ENCODE results near the gene CDADC1. TPM values are rescaled to one million over a fixed set of nuclear protein-coding genes. Genes with fewer than 3 reads are reported as not detected.
A peak's percentile ranks its signal among the peaks of the same experiment; 100 is the strongest.

Gene CDADC1
- total RNA-seq, 1 experiment from 2014 or later = 4.0 TPM

DNA sequence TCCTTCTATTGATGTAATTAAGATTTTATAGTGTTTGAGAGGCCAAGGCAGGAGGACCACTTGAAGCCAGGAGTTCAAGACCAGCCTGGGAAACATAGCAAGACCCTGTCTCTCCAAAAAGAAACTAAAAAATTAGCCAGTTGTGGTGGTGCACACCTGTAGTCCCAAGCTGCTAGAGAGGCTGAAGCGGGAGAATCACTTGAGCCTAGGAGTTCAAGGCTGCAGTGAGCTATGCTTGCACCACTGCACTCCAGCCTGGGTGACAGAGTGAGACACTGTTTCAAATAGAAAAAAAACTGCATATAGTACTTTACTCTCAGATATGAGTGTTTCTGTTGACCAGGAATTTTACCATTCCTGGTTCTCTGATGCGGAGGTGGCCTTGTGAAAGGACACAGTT is 48.9 kb downstream of the CDADC1 start:
- H3K36me3 Mint-ChIP-seq = no peaks in the 10 kb centered on the region
- no peak overlapping the region for H3K27ac Mint-ChIP-seq
- H3K9me3 Mint-ChIP-seq = peaks cover 5% of the 10 kb centered on the region
- TF ChIP-seq CBFB (CRISPR knock-in tag; IDR thresholded peaks at IDR 0.05; ENCODE audit: low read depth) = no peak
- TF ChIP-seq, protein P1, sequence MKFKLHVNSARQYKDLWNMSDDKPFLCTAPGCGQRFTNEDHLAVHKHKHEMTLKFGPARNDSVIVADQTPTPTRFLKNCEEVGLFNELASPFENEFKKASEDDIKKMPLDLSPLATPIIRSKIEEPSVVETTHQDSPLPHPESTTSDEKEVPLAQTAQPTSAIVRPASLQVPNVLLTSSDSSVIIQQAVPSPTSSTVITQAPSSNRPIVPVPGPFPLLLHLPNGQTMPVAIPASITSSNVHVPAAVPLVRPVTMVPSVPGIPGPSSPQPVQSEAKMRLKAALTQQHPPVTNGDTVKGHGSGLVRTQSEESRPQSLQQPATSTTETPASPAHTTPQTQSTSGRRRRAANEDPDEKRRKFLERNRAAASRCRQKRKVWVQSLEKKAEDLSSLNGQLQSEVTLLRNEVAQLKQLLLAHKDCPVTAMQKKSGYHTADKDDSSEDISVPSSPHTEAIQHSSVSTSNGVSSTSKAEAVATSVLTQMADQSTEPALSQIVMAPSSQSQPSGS (CRISPR knock-in tag; IDR thresholded peaks at IDR 0.05; ENCODE audit: borderline replicate concordance, low read depth) = no peak
- POLR2A ChIA-PET = no interaction called here
- H3K4me3 Mint-ChIP-seq = no peak overlapping the region
- ATAC-seq = no peak
- H3K27me3 Mint-ChIP-seq (ENCODE audit: low read depth) = no peaks in the 10 kb centered on the region
- DNase-seq (ENCODE audit: low spot score) = no peak
- CTCF ChIA-PET = no interaction called here
- H3K4me1 Mint-ChIP-seq = peaks cover 23% of the 10 kb centered on the region

DNA sequence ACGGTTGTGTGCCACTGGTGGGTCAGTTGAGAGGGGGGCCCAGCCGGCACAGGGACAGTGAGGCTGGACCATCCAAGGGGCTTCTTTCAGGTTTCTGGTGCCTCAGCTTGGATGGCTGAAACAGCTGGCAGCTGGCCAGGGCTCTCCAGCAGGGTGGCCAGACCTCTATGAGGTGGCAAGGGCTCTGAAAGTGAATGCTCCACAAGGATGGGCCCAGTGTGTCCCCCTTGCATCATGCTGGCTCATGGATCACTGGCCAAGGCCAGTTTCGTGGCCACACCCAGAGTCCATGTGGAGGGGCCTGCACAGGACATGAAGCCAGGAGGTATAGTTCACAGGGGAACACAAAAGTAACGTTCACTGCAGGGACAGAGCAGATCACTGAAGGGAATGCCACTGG is 49.6 kb downstream of the CDADC1 start:
- CTCF ChIA-PET = no interaction called here
- ATAC-seq (no peak), DNase-seq (ENCODE audit: low spot score) (no peak)
- Mint-ChIP-seq H3K36me3 (no peaks in the 10 kb centered on the region), H3K27me3 (ENCODE audit: low read depth) (no peaks in the 10 kb centered on the region), H3K4me3 (no peak overlapping the region), H3K9me3 (peaks cover 5% of the 10 kb centered on the region), H3K27ac (no peak overlapping the region), H3K4me1 (peaks cover 30% of the 10 kb centered on the region)
- POLR2A ChIA-PET = no interaction called here
- TF ChIP-seq ESRRA (CRISPR knock-in tag; IDR thresholded peaks at IDR 0.05; ENCODE audit: borderline replicate concordance) (no peak), GABPB1 (CRISPR knock-in tag; IDR thresholded peaks at IDR 0.05) (peak; percentile 81), SMAD4 (CRISPR knock-in tag; IDR thresholded peaks at IDR 0.05) (no peak)
- TF ChIP-seq, protein P2, sequence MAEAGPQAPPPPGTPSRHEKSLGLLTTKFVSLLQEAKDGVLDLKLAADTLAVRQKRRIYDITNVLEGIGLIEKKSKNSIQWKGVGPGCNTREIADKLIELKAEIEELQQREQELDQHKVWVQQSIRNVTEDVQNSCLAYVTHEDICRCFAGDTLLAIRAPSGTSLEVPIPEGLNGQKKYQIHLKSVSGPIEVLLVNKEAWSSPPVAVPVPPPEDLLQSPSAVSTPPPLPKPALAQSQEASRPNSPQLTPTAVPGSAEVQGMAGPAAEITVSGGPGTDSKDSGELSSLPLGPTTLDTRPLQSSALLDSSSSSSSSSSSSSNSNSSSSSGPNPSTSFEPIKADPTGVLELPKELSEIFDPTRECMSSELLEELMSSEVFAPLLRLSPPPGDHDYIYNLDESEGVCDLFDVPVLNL (CRISPR knock-in tag; IDR thresholded peaks at IDR 0.05; ENCODE audit: borderline replicate concordance, low read depth) = no peak
- TF ChIP-seq, protein P3, sequence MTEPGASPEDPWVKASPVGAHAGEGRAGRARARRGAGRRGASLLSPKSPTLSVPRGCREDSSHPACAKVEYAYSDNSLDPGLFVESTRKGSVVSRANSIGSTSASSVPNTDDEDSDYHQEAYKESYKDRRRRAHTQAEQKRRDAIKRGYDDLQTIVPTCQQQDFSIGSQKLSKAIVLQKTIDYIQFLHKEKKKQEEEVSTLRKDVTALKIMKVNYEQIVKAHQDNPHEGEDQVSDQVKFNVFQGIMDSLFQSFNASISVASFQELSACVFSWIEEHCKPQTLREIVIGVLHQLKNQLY (CRISPR knock-in tag; IDR thresholded peaks at IDR 0.05) = no peak
- TF ChIP-seq, protein P4, sequence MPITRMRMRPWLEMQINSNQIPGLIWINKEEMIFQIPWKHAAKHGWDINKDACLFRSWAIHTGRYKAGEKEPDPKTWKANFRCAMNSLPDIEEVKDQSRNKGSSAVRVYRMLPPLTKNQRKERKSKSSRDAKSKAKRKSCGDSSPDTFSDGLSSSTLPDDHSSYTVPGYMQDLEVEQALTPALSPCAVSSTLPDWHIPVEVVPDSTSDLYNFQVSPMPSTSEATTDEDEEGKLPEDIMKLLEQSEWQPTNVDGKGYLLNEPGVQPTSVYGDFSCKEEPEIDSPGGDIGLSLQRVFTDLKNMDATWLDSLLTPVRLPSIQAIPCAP (CRISPR knock-in tag; IDR thresholded peaks at IDR 0.05) = no peak
- TF ChIP-seq, protein P5, sequence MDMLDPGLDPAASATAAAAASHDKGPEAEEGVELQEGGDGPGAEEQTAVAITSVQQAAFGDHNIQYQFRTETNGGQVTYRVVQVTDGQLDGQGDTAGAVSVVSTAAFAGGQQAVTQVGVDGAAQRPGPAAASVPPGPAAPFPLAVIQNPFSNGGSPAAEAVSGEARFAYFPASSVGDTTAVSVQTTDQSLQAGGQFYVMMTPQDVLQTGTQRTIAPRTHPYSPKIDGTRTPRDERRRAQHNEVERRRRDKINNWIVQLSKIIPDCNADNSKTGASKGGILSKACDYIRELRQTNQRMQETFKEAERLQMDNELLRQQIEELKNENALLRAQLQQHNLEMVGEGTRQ (CRISPR knock-in tag; IDR thresholded peaks at IDR 0.05) = no peak
- TF ChIP-seq, protein P6, sequence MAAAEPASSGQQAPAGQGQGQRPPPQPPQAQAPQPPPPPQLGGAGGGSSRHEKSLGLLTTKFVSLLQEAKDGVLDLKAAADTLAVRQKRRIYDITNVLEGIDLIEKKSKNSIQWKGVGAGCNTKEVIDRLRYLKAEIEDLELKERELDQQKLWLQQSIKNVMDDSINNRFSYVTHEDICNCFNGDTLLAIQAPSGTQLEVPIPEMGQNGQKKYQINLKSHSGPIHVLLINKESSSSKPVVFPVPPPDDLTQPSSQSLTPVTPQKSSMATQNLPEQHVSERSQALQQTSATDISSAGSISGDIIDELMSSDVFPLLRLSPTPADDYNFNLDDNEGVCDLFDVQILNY (CRISPR knock-in tag; IDR thresholded peaks at IDR 0.05) = no peak

DNA sequence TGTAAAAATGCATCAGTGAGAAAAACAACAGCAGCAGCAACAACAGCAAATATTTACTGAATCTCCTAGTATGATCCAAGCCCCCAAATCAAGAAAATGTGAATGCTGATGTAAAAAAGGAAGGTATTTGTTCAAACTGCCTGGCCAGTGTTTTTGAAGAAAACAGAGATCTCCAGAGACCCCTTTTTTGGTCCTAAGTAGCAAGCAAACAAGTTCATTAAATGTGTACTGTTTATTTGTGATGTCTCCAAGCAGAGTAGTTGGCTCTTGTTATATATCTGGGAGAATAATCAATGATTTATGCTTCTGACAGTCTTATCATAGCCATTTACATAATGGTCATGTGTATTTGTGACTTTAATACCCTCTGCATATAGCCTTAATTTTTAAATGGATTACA is 50.7 kb downstream of the CDADC1 start:
- Mint-ChIP-seq H3K36me3 (no peaks in the 10 kb centered on the region), H3K4me3 (no peak overlapping the region), H3K4me1 (peaks cover 36% of the 10 kb centered on the region), H3K27ac (no peak overlapping the region), H3K27me3 (ENCODE audit: low read depth) (no peaks in the 10 kb centered on the region), H3K9me3 (peaks cover 5% of the 10 kb centered on the region)
- ATAC-seq (no peak), DNase-seq (ENCODE audit: low spot score) (no peak)
- TF ChIP-seq, protein P4 (CRISPR knock-in tag; IDR thresholded peaks at IDR 0.05) = no peak
- TF ChIP-seq NFYB (CRISPR knock-in tag; conservative IDR thresholded peaks at IDR 0.05; ENCODE audit: low read depth) (no peak), ESRRA (CRISPR knock-in tag; IDR thresholded peaks at IDR 0.05; ENCODE audit: borderline replicate concordance) (no peak), SMAD4 (CRISPR knock-in tag; IDR thresholded peaks at IDR 0.05) (no peak)
- TF ChIP-seq, protein P7, sequence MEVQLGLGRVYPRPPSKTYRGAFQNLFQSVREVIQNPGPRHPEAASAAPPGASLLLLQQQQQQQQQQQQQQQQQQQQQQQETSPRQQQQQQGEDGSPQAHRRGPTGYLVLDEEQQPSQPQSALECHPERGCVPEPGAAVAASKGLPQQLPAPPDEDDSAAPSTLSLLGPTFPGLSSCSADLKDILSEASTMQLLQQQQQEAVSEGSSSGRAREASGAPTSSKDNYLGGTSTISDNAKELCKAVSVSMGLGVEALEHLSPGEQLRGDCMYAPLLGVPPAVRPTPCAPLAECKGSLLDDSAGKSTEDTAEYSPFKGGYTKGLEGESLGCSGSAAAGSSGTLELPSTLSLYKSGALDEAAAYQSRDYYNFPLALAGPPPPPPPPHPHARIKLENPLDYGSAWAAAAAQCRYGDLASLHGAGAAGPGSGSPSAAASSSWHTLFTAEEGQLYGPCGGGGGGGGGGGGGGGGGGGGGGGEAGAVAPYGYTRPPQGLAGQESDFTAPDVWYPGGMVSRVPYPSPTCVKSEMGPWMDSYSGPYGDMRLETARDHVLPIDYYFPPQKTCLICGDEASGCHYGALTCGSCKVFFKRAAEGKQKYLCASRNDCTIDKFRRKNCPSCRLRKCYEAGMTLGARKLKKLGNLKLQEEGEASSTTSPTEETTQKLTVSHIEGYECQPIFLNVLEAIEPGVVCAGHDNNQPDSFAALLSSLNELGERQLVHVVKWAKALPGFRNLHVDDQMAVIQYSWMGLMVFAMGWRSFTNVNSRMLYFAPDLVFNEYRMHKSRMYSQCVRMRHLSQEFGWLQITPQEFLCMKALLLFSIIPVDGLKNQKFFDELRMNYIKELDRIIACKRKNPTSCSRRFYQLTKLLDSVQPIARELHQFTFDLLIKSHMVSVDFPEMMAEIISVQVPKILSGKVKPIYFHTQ (CRISPR knock-in tag; IDR thresholded peaks at IDR 0.05) = no peak
- TF ChIP-seq, protein P1 (CRISPR knock-in tag; IDR thresholded peaks at IDR 0.05; ENCODE audit: borderline replicate concordance, low read depth) = no peak
- TF ChIP-seq, protein P8, sequence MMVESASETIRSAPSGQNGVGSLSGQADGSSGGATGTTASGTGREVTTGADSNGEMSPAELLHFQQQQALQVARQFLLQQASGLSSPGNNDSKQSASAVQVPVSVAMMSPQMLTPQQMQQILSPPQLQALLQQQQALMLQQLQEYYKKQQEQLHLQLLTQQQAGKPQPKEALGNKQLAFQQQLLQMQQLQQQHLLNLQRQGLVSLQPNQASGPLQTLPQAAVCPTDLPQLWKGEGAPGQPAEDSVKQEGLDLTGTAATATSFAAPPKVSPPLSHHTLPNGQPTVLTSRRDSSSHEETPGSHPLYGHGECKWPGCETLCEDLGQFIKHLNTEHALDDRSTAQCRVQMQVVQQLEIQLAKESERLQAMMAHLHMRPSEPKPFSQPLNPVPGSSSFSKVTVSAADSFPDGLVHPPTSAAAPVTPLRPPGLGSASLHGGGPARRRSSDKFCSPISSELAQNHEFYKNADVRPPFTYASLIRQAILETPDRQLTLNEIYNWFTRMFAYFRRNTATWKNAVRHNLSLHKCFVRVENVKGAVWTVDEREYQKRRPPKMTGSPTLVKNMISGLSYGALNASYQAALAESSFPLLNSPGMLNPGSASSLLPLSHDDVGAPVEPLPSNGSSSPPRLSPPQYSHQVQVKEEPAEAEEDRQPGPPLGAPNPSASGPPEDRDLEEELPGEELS (CRISPR knock-in tag; IDR thresholded peaks at IDR 0.05) = no peak
- POLR2A ChIA-PET = no interaction called here
- CTCF ChIA-PET = no interaction called here

All from WTC11 (cell line).